K562 (cell line): ENCODE results near the gene CAPN10. TPM values are rescaled to one million over a fixed set of nuclear protein-coding genes. Genes with fewer than 3 reads are reported as not detected.

Experiments used
- ATAC-seq: fragments of 200-7000 bp; cut with Tn5 transposase; 3 replicates; pipeline ENCODE4 v1.9.1; 2020; ENCODE audit warnings: moderate library complexity
- BruUV-seq: library from RNA; stranded (reverse); fragments of 400-500 nt; replicated peaks from 2 replicates; lab custom pipeline; 2021; lab: Mats Ljungman, UMichigan
- CTCF ChIA-PET: fragments of 300-600 bp; formaldehyde crosslinking; extraction: SDS; loops from one replicate; lab custom pipeline; 2021; ENCODE audit warnings: low intra/inter-chr PET ratio; lab: Yijun Ruan, JAX
- POLR2A ChIA-PET: fragments of 300-600, 350-650 bp; sonication (Branson Sonifier 250); formaldehyde crosslinking; extraction: SDS; loops from one replicate; lab custom pipeline; 2021; ENCODE audit warnings: antibody characterized with exemption, inconsistent platforms; lab: Yijun Ruan, JAX
- DNase-seq, 4 experiments: peaks; one replicate each; pipeline versions ENCODE4 v3.0.0 to v3.0.0-alpha.2; 2011 to 2018; ENCODE audit warnings: low spot score in 3 of 4, mixed read lengths in 3 of 4; ENCODE audit errors: extremely low read depth in 1 of 4
- FAIRE-seq: peaks from 2 replicates; lab custom pipeline; 2011; peaks lifted over from hg19 to GRCh38; lab: Jason Lieb, UNC
- H2AFZ ChIP-seq: 2 replicates; pipeline ENCODE4 v1.6.0; 2011; ENCODE audit warnings: low read depth, low read length, control low read depth, inconsistent platforms
- H3K27ac ChIP-seq: fragments of 200-600 bp; 3 replicates; pipeline ENCODE4 v1.8.0; 2011; ENCODE audit warnings: low read depth, mild to moderate bottlenecking, control low read depth, inconsistent platforms, low read length, moderate library complexity, mixed read lengths; ENCODE audit errors: extremely low read depth
- H3K27me3 ChIP-seq, 2 experiments: fragments of 300-600 bp in 1 of 2; 2 replicates in 1 of 2; 3 replicates in 1 of 2; pipeline versions ENCODE4 v1.6.0 to v1.8.0; 2011; ENCODE audit warnings: inconsistent platforms in 2 of 2, low read length in 2 of 2, mild to moderate bottlenecking in 1 of 2, mixed read lengths in 1 of 2, moderate library complexity in 1 of 2; ENCODE audit not compliant: control insufficient read depth in 2 of 2, insufficient read depth in 2 of 2
- H3K36me3 ChIP-seq: fragments of 300-600 bp; 3 replicates; pipeline ENCODE4 v1.8.0; 2011; ENCODE audit warnings: mild to moderate bottlenecking, low read length, inconsistent platforms; ENCODE audit not compliant: control insufficient read depth, insufficient read depth
- H3K4me1 ChIP-seq, 2 experiments: fragments of 200-600 bp in 1 of 2; replicated peaks in 1 of 2; 2 replicates in 1 of 2; 3 replicates in 1 of 2; pipeline versions ENCODE4 v1.5.1 to v1.8.0; 2011; ENCODE audit warnings: inconsistent platforms in 2 of 2, low read length in 2 of 2, mild to moderate bottlenecking in 1 of 2, mixed read lengths in 1 of 2, moderate library complexity in 1 of 2; ENCODE audit not compliant: control insufficient read depth in 2 of 2, insufficient read depth in 2 of 2
- H3K4me2 ChIP-seq: 2 replicates; pipeline ENCODE4 v1.6.1; 2011; ENCODE audit warnings: low read length, control low read depth, inconsistent platforms, mixed read lengths; ENCODE audit not compliant: insufficient read depth
- H3K4me3 ChIP-seq: fragments of 200-600 bp; sonication (generic), shearing (Covaris generic); 2 replicates; pipeline ENCODE4 v1.5.1; 2016; ENCODE audit warnings: control low read depth, inconsistent platforms
- H3K79me2 ChIP-seq: fragments of 200-600 bp; 3 replicates; pipeline ENCODE4 v1.8.0; 2011; ENCODE audit warnings: low read length, inconsistent platforms; ENCODE audit not compliant: control insufficient read depth, insufficient read depth
- H3K9ac ChIP-seq, 2 experiments: 2 replicates each; pipeline versions ENCODE4 v1.6.0 to v1.6.1; 2011; ENCODE audit warnings: low read depth in 2 of 2, low read length in 2 of 2, control low read depth in 1 of 2, inconsistent platforms in 1 of 2, mild to moderate bottlenecking in 1 of 2, mixed read lengths in 1 of 2; ENCODE audit not compliant: insufficient read depth in 1 of 2
- H3K9me1 ChIP-seq: one replicate; pipeline ENCODE4 v1.6.0; 2011; ENCODE audit warnings: inconsistent platforms, mild to moderate bottlenecking, low read length, moderate library complexity; ENCODE audit not compliant: control insufficient read depth, insufficient read depth
- H3K9me3 ChIP-seq: replicated peaks from 2 replicates; pipeline ENCODE4 v1.5.1; 2011; ENCODE audit warnings: low read depth, low read length, inconsistent platforms; ENCODE audit not compliant: control insufficient read depth, insufficient read depth
- H4K20me1 ChIP-seq: replicated peaks from 2 replicates; pipeline ENCODE4 v1.6.1; 2011; ENCODE audit warnings: low read length, inconsistent platforms, mixed read lengths; ENCODE audit not compliant: control insufficient read depth, insufficient read depth
- BRCA1 ChIP-seq, 2 experiments: fragments of 450-650 bp in 1 of 2; sonication (generic) in 1 of 2; formaldehyde crosslinking in 1 of 2; IDR thresholded peaks; 2 replicates each; pipeline versions ENCODE4 v1.5.0 to v1.6.1; 2017 to 2020; ENCODE audit warnings: mild to moderate bottlenecking in 1 of 2, missing genetic modification reagents in 1 of 2
- ID3 ChIP-seq, 2 experiments: fragments of 250-450 bp in 1 of 2; fragments of 450-650 bp in 1 of 2; sonication (Bioruptor Pico) in 1 of 2; IDR thresholded peaks; 2 replicates each; pipeline versions ENCODE4 v1.6.1 to v1.8.0; 2016 to 2021; ENCODE audit warnings: mild to moderate bottlenecking in 2 of 2, moderate library complexity in 2 of 2, missing compliant biosample characterization in 1 of 2, missing genetic modification characterization in 1 of 2
- MBD1 ChIP-seq: fragments of 250-450 bp; sonication (Bioruptor Pico); IDR thresholded peaks from 2 replicates; pipeline ENCODE4 v1.8.0; 2022; ENCODE audit warnings: inconsistent platforms
- NR2F6 ChIP-seq: fragments of 450-650 bp; formaldehyde crosslinking; IDR thresholded peaks from 2 replicates; pipeline ENCODE4 v1.4.0; 2020; ENCODE audit warnings: mild to moderate bottlenecking
- RFX7 ChIP-seq: fragments of 250-450 bp; sonication (Bioruptor Pico); IDR thresholded peaks from 2 replicates; pipeline ENCODE4 v1.5.1; 2021; ENCODE audit warnings: mild to moderate bottlenecking
- SMAD2 ChIP-seq: fragments of 150-350 bp; IDR thresholded peaks from 2 replicates; pipeline ENCODE4 v1.6.1; 2014; ENCODE audit warnings: low read depth, mild to moderate bottlenecking, low read length
- THRB ChIP-seq: fragments of 450-650 bp; formaldehyde crosslinking; conservative IDR thresholded peaks from 2 replicates; pipeline ENCODE4 v1.4.0; 2022; ENCODE audit warnings: mild to moderate bottlenecking, missing genetic modification characterization
- ZNF354B ChIP-seq: fragments of 250-450 bp; sonication (Bioruptor Pico); IDR thresholded peaks from 2 replicates; pipeline ENCODE4 v1.4.0; 2020
- WGBS: fragments of 100-300 bp; shearing (Covaris generic); methylation state at CpG from one replicate; pipeline ENCODE4 v1.1.6; 2016; ENCODE audit warnings: low coverage, mixed read lengths; ENCODE audit not compliant: insufficient coverage; ENCODE audit errors: missing lambda C conversion rate; 5-methylcytosine and 5-hydroxymethylcytosine counted together
- in situ Hi-C: fragments of 300-500 bp; cut with MboI; formaldehyde crosslinking; loops from 4 replicates; pipeline ENCODE4 v1.15.0; 2018; ENCODE audit warnings: inconsistent platforms, mixed read lengths
- intact Hi-C: fragments of 100-400 bp; cut with micrococcal nuclease; formaldehyde crosslinking; loops from 2 replicates; pipeline ENCODE4 v1.14.2; 2022
- polyA plus RNA-seq, 8 experiments: library from polyadenylated mRNA; depleted of rRNA in 4 of 8; stranded (reverse) in 5 of 8; unstranded in 3 of 8; fragments of >200 nt; fragmentation: Nextera tagmentation in 2 of 8; fragmentation: Illumina TruSeq in 1 of 8; extraction: Ambion mirVana in 2 of 8; extraction: Trizol in 1 of 8; gene quantifications; 2 replicates each; pipeline versions ENCODE4 v1.2.1 to v1.2.3, GENCODE V29; 2011 to 2014; ENCODE audit warnings: inconsistent platforms in 1 of 8, missing spikeins in 1 of 8
- total RNA-seq, 7 experiments: library from RNA; depleted of rRNA in 6 of 7; stranded (reverse); fragments of >200 nt in 6 of 7; fragmentation: Illumina TruSeq in 2 of 7; extraction: Trizol in 2 of 7; gene quantifications; 2 replicates each; pipeline versions ENCODE4 v1.2.1 to v1.2.3, GENCODE V29; 2011 to 2021; ENCODE audit warnings: low replicate concordance in 1 of 7

CAPN10 gene
- total and polyA plus RNA-seq, 9 of the 15 experiments (the other 6 are each of a cell fraction or from before 2014, with no cell fraction given), result 0.08 to 26.1 (median 8.4) TPM

- Histone ChIP-seq H3K4me2 (no peak overlapping the region), H3K36me3 (peaks cover 18% of the 10 kb centered on the region; the same call in 2 of the 3 replicates), H3K79me2 (peaks cover 45% of the 10 kb centered on the region), H3K9ac (peak overlapping the region in 1 of 2 experiments; percentile 40; a peak in 1 of 4 replicates), H3K9me1 (peaks cover 8% of the 10 kb centered on the region), H2AFZ (no peak overlapping the region), H3K4me3 (no peak overlapping the region), H3K27me3 (no peaks in the 10 kb centered on the region), H4K20me1 (no peaks in the 10 kb centered on the region; the same call in 1 of the 2 replicates), H3K4me1 (peaks cover 46 to 59% of the 10 kb centered on the region in 2 experiments), H3K9me3 (no peaks in the 10 kb centered on the region), H3K27ac (no peak overlapping the region)
- no peak for DNase-seq
- in situ Hi-C loops (no loop called here), intact Hi-C loops (no loop called here)
- 77% methylated on average over 3 of the region's 5 CpGs for WGBS
- POLR2A ChIA-PET, result no interaction called here
- ATAC-seq, result no peak
- CTCF ChIA-PET, result no interaction called here
- BruUV-seq, result no TSS peak
- TF ChIP-seq BRCA1 (IDR thresholded peaks at IDR 0.05), result no peak
- no peak for TF ChIP-seq BRCA1 (CRISPR knock-in tag; IDR thresholded peaks at IDR 0.05)
- no peak for TF ChIP-seq RFX7 (CRISPR knock-in tag)
- no peak for TF ChIP-seq NR2F6
- no peak for TF ChIP-seq THRB (CRISPR knock-in tag)
- no peak for TF ChIP-seq ID3 (CRISPR knock-in tag; IDR thresholded peaks at IDR 0.05)
- no peak for TF ChIP-seq ID3 (tag; IDR thresholded peaks at IDR 0.05)
- no peak for TF ChIP-seq MBD1 (CRISPR knock-in tag)
- TF ChIP-seq ZNF354B, result no peak
- TF ChIP-seq SMAD2, result no peak
- FAIRE-seq, result no peak
Measured at GRCh38 chr2:240581811-240582210, 4.7 kb upstream of the CAPN10 start.
